Raji (cell line): Measurements from ENCODE around the gene GALR1.

Experiments used
- POLR2A ChIP-seq: IDR thresholded peaks from 2 replicates; pipeline ENCODE4 v1.6.1; 2011; ENCODE audit warnings: low read depth, low read length, control low read depth; ENCODE audit not compliant: insufficient read depth

GALR1 gene

DNA sequence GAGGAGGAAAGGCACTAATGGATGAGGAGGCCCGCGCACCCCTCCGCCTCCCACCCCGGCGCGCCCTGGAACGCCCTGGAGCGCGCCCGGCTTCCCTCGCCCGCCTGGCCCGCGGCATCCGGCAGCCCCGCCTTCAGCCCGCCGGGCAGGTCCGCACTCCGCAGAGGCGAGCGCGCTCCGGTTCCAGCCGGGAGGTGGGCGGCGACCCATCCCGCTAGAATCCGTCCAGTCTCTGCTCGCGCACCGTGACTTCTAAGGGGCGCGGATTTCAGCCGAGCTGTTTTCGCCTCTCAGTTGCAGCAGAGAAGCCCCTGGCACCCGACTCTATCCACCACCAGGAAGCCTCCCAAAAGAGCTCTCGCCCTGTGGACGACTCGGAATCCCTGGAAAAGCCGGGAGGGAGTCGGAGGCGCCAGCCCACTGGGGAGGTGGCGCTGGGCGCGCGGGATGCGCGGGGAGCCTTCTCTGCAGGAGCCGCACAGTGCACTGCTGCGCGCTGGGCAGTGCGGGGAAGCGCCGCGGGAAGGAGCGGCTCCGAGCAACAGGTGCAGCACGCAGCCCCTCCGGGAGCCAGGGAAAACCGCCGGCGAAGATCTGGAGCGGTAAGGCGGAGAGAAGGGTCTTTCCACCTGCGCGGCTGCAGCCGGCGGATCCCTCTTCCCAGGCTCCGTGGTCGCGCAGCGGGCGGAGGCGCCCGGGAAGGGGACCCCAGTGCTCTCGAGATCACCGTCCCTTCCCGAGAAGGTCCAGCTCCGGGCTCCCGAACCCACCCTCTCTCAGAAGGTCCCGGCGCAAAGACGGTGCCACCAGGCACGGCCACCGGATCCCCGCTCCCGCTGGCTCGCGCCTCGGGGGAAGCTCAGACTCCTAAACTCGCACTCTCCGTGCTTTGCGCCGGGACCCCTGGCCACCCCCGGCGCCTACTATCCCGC, at the start of gene GALR1:
TSS of gene GALR1 (plus strand) at position 280 of the 932 bp plus-strand sequence. CDS start 701 bp downstream, outside the sequence.
- no peak for TF ChIP-seq POLR2A

DNA sequence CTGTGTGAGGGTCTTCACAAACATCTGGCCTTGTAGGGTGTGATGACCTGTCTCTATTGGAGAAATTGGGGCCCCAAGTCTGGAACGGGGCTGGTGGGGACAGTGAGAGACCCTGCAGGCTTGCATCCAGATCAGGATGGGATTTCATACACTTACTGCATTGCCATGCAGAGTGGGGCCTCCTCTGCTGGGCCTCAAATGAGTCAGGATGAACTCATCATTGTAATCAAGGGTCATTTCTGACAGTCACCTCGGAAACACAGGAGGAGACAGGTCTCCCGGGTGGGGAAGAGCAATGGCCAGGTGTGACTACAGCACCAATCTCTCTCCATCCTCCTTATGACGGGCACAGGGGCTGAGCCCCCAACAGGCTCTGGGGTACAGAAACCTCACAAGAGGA, 48.1 kb upstream of the GALR1 start:
- TF ChIP-seq POLR2A, result no peak

GRCh38 chr18:77202329-77202728, 47.3 kb upstream of the GALR1 start:
- no peak for TF ChIP-seq POLR2A

- TF ChIP-seq POLR2A, result no peak
These were observed 46.6 kb upstream of the GALR1 start for GRCh38 chr18:77203071-77203470.

DNA sequence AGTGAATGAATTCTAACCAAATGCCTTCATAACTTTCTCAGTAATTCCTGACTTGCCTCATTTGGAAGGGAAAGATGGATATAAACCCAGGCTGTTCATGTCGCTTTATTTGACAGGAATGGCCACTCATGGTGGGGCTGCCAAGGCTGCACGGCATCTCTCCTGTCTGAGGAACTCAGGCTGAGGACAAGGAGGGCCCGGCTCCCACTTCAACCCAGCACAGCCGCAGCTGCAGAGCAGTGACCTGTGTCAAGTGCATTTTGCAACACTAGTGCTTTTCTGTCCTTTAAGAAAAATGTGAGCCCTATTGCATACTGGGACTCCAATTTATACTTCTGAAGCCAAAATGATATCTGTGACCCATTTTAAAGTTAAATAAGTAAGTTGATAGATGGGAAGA, 45.8 kb upstream of the GALR1 start:
- TF ChIP-seq POLR2A, result no peak

GRCh38 chr18:77205769-77206168, 43.9 kb upstream of the GALR1 start:
- no peak for TF ChIP-seq POLR2A

DNA sequence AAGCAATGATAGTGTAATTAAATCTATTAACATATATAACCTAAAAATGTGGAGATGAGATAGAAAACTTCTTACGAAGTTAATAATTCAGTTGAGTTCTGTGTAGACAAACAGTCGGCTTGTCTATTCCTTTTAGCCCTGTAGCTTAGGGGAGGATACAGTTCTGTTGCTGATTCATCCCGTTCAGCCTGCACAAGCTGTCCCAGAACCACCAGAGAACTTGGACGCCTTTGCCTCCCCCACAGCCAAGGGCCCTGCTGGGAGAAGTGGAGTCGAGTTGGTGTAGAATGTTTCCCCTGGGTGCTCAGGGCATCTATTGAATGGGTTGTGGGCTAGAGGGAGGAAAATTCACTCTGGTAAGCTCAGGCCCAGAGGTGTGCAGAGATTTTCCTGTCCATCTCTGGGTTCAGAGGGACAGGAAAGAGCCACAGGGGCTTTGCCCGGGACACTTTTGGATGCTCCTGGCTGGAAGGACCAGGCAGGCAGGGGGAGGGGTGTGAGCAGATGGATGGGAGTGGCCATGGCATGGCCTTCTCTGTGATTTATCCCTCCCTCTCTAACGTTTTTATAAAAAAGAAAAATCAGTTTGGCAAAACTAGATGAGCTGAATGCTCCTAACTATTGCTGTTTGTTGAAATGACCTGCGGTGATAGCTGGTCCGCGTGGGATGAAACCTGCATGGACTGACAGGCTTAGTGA, 42.8 kb upstream of the GALR1 start:
- no peak for TF ChIP-seq POLR2A

- TF ChIP-seq POLR2A, result no peak
These were observed 42.1 kb upstream of the GALR1 start for GRCh38 chr18:77207540-77207939.

- no peak for TF ChIP-seq POLR2A
These were observed 40.7 kb upstream of the GALR1 start for GRCh38 chr18:77208964-77209363.

DNA sequence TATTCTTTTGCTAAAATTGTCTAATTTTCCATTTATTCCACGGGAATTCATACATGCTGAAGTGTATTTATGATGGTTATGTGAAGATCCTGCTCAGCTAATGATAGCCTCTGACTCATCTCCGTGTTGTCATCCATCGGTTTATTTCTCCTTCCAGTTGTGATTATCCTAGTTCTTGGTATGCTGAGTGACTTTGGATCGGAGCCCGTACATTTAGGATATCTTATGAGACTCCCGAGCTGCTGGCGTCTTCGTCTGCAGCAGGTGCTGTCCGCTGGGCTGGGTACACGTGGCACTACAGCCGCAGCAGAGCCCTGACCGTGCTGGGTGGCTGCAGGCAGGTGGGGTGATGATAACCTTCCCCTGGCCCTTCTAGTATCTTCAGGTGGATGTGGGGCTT, 40.1 kb upstream of the GALR1 start:
- no peak for TF ChIP-seq POLR2A

- no peak for TF ChIP-seq POLR2A
These were observed 39.4 kb upstream of the GALR1 start for GRCh38 chr18:77210249-77210648.

GRCh38 chr18:77218642-77219041, 31.0 kb upstream of the GALR1 start:
- no peak for TF ChIP-seq POLR2A

DNA sequence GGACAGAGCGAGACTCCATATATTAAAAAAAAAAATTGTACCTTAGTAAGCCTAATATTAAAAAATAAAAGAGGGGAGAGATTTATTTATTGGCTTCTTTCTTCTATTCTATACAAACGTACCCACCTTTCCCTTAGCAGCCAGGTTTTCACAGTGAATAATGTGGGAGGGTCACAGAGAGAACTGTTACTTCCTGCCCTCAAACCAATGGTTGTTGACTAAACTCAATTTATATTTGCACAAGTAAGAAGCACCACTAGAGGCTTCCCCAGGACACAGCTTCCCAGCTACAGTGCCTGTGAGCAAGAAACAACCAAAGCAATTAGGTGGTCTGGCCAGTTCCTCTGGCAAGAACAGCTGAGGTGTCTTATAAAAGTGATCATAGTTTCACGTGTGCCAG, 28.9 kb upstream of the GALR1 start:
- no peak for TF ChIP-seq POLR2A

GRCh38 chr18:77222464-77222863, 27.2 kb upstream of the GALR1 start:
- no peak for TF ChIP-seq POLR2A

- TF ChIP-seq POLR2A, result no peak
These were observed 26.4 kb upstream of the GALR1 start for GRCh38 chr18:77223221-77223639.

GRCh38 chr18:77223653-77224052, 26.0 kb upstream of the GALR1 start:
- TF ChIP-seq POLR2A, result no peak
